ENCODE results near the gene NAALADL2. TPM values are rescaled to one million over a fixed set of nuclear protein-coding genes. Genes with fewer than 3 reads are reported as not detected.
A peak's percentile ranks its signal among the peaks of the same experiment; 100 is the strongest.

Gene NAALADL2
- polyA plus RNA-seq, 2 of the 4 experiments (the other 2 are of a cell fraction), result 0.09 to 0.28 TPM

DNA sequence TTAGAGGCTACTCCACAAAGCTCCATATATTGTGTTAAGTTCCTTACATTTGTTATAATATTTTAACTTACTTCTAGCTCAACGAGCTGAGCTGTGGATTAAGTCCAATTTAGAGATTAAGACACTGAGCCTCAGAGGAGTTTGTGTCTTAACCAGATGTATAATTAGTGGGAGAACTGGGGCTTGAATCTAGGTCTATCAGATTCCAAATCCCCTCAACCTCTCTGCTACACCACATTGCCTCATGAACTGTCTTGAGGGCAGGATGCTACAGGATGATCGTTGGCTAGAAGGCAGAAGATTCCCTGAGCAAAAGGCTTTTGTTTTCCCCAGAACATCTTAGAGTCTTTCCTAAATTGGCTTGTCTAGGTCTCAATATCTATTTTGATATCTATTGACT is 890.8 kb downstream of the NAALADL2 start (continued):
- TF ChIP-seq, protein P1, sequence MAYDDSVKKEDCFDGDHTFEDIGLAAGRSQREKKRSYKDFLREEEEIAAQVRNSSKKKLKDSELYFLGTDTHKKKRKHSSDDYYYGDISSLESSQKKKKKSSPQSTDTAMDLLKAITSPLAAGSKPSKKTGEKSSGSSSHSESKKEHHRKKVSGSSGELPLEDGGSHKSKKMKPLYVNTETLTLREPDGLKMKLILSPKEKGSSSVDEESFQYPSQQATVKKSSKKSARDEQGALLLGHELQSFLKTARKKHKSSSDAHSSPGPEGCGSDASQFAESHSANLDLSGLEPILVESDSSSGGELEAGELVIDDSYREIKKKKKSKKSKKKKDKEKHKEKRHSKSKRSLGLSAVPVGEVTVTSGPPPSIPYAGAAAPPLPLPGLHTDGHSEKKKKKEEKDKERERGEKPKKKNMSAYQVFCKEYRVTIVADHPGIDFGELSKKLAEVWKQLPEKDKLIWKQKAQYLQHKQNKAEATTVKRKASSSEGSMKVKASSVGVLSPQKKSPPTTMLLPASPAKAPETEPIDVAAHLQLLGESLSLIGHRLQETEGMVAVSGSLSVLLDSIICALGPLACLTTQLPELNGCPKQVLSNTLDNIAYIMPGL (CRISPR knock-in tag; IDR thresholded peaks at IDR 0.05; ENCODE audit: borderline replicate concordance), result no peak
- TF ChIP-seq TFCP2L1 (CRISPR knock-in tag; IDR thresholded peaks at IDR 0.05), result no peak
- TF ChIP-seq, protein P2, sequence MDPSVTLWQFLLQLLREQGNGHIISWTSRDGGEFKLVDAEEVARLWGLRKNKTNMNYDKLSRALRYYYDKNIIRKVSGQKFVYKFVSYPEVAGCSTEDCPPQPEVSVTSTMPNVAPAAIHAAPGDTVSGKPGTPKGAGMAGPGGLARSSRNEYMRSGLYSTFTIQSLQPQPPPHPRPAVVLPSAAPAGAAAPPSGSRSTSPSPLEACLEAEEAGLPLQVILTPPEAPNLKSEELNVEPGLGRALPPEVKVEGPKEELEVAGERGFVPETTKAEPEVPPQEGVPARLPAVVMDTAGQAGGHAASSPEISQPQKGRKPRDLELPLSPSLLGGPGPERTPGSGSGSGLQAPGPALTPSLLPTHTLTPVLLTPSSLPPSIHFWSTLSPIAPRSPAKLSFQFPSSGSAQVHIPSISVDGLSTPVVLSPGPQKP (IDR thresholded peaks at IDR 0.05; ENCODE audit: low read depth, low read length), result no peak
- no peak for TF ChIP-seq KDM1A (IDR thresholded peaks at IDR 0.05; ENCODE audit: low read depth)

DNA sequence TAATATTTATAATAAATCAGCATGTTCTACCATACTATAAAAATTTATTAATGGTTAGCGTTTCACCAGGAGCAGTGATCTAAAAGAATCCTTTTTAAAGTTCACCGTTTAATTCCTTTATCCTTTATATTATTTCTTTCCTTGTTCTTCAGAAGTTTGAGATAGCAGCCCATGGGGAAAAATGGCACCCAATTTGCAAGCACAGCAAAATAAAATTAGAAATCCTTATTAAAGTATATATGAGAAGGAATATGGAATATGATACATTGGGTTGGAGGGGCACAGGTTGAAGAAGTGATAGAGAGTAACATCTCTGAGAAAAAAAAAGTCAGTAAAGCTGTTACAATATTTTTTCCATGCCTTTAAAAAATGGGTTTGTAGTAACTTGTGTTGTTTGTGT is 892.0 kb downstream of the NAALADL2 start:
- CTCF ChIA-PET, result no interaction called here
- Histone ChIP-seq H3K4me3 (no peak overlapping the region), H3K27ac (no peak overlapping the region), H3K4me2 (no peak overlapping the region), H3K9me3 (no peaks in the 10 kb centered on the region), H3K4me1 (no peaks in the 10 kb centered on the region)
- ATAC-seq, result no peak
- no peak for DNase-seq (ENCODE audit: low read depth in 1 of 2, low spot score in 1 of 2)
- POLR2A ChIA-PET, result no interaction called here
- TF ChIP-seq ESRRA (IDR thresholded peaks at IDR 0.05; ENCODE audit: borderline replicate concordance, low read length) (no peak), TP53 (CRISPR knock-in tag; IDR thresholded peaks at IDR 0.05) (no peak), MAFK (IDR thresholded peaks at IDR 0.05; ENCODE audit: partially characterized antibody) (peak; percentile 39), CBX2 (IDR thresholded peaks at IDR 0.05; ENCODE audit: borderline replicate concordance, low read depth) (no peak)
- 70% methylated on average over 2 of the region's 2 CpGs for WGBS (ENCODE audit: missing lambda C conversion rate)
- no peak for FAIRE-seq

GRCh38 chr3:175763948-175764347 is 904.8 kb downstream of the NAALADL2 start:
- Histone ChIP-seq H3K27ac (no peak overlapping the region), H3K4me1 (no peaks in the 10 kb centered on the region), H3K4me2 (no peak overlapping the region), H3K9me3 (no peaks in the 10 kb centered on the region), H3K4me3 (no peak overlapping the region)
- ChIA-PET POLR2A (no interaction called here), CTCF (no interaction called here)
- FAIRE-seq, result no peak
- ATAC-seq, result no peak
- TF ChIP-seq MYC (IDR thresholded peaks at IDR 0.05; ENCODE audit: borderline replicate concordance, low read length) (no peak), ESRRA (IDR thresholded peaks at IDR 0.05; ENCODE audit: borderline replicate concordance, low read length) (no peak), EP300 (IDR thresholded peaks at IDR 0.05) (no peak), RFX5 (IDR thresholded peaks at IDR 0.05) (no peak), TP53 (CRISPR knock-in tag; IDR thresholded peaks at IDR 0.05) (no peak), ZFP36 (IDR thresholded peaks at IDR 0.05; ENCODE audit: borderline replicate concordance, partially characterized antibody) (no peak), MAZ (IDR thresholded peaks at IDR 0.05; ENCODE audit: borderline replicate concordance, low read depth, low read length) (no peak), HDAC2 (IDR thresholded peaks at IDR 0.05) (no peak), HEYL (CRISPR knock-in tag; IDR thresholded peaks at IDR 0.05) (no peak), PBX3 (IDR thresholded peaks at IDR 0.05) (no peak), FOXS1 (CRISPR knock-in tag; IDR thresholded peaks at IDR 0.05) (no peak), USF2 (IDR thresholded peaks at IDR 0.05) (no peak), ZSCAN20 (CRISPR knock-in tag; IDR thresholded peaks at IDR 0.05) (no peak), NFE2L2 (conservative IDR thresholded peaks at IDR 0.05; ENCODE audit: low read length) (no peak), SREBF2 (IDR thresholded peaks at IDR 0.05) (no peak), ZNF302 (CRISPR knock-in tag; IDR thresholded peaks at IDR 0.05) (no peak)
- TF ChIP-seq, protein P3, sequence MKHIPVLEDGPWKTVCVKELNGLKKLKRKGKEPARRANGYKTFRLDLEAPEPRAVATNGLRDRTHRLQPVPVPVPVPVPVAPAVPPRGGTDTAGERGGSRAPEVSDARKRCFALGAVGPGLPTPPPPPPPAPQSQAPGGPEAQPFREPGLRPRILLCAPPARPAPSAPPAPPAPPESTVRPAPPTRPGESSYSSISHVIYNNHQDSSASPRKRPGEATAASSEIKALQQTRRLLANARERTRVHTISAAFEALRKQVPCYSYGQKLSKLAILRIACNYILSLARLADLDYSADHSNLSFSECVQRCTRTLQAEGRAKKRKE (CRISPR knock-in tag; IDR thresholded peaks at IDR 0.05; ENCODE audit: low read depth), result no peak
- TF ChIP-seq, protein P4, sequence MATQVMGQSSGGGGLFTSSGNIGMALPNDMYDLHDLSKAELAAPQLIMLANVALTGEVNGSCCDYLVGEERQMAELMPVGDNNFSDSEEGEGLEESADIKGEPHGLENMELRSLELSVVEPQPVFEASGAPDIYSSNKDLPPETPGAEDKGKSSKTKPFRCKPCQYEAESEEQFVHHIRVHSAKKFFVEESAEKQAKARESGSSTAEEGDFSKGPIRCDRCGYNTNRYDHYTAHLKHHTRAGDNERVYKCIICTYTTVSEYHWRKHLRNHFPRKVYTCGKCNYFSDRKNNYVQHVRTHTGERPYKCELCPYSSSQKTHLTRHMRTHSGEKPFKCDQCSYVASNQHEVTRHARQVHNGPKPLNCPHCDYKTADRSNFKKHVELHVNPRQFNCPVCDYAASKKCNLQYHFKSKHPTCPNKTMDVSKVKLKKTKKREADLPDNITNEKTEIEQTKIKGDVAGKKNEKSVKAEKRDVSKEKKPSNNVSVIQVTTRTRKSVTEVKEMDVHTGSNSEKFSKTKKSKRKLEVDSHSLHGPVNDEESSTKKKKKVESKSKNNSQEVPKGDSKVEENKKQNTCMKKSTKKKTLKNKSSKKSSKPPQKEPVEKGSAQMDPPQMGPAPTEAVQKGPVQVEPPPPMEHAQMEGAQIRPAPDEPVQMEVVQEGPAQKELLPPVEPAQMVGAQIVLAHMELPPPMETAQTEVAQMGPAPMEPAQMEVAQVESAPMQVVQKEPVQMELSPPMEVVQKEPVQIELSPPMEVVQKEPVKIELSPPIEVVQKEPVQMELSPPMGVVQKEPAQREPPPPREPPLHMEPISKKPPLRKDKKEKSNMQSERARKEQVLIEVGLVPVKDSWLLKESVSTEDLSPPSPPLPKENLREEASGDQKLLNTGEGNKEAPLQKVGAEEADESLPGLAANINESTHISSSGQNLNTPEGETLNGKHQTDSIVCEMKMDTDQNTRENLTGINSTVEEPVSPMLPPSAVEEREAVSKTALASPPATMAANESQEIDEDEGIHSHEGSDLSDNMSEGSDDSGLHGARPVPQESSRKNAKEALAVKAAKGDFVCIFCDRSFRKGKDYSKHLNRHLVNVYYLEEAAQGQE (IDR thresholded peaks at IDR 0.05), result no peak
- TF ChIP-seq, protein P5, sequence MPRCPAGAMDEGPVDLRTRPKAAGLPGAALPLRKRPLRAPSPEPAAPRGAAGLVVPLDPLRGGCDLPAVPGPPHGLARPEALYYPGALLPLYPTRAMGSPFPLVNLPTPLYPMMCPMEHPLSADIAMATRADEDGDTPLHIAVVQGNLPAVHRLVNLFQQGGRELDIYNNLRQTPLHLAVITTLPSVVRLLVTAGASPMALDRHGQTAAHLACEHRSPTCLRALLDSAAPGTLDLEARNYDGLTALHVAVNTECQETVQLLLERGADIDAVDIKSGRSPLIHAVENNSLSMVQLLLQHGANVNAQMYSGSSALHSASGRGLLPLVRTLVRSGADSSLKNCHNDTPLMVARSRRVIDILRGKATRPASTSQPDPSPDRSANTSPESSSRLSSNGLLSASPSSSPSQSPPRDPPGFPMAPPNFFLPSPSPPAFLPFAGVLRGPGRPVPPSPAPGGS (IDR thresholded peaks at IDR 0.05), result no peak
- TF ChIP-seq, protein P6, sequence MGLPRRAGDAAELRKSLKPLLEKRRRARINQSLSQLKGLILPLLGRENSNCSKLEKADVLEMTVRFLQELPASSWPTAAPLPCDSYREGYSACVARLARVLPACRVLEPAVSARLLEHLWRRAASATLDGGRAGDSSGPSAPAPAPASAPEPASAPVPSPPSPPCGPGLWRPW (IDR thresholded peaks at IDR 0.05), result no peak
- no peak for DNase-seq (ENCODE audit: low read depth in 1 of 2, low spot score in 1 of 2)

Data from A549 (cell line).